Ovary (tissue), 3 donors: ENCODE results near the gene APPL2.

Source experiments
- EP300 ChIP-seq: sonication (generic); formaldehyde crosslinking; IDR thresholded peaks from one replicate; pipeline ENCODE4 v1.6.1; 2017; ENCODE audit warnings: antibody characterized with exemption
- POLR2A ChIP-seq: fragments of 450-650 bp; IDR thresholded peaks from one replicate; pipeline ENCODE4 v1.6.1; 2017; ENCODE audit warnings: antibody characterized with exemption, mild to moderate bottlenecking, moderate library complexity
- TF ChIP-seq, protein P1 (sequence below), 3 donors: fragments of 450-650 bp in 2 of 3; fragments of 200-600 bp in 1 of 3; IDR thresholded peaks; one replicate each; pipeline versions ENCODE4 v1.5.1 to v1.8.0; 2016 to 2022; ENCODE audit warnings: antibody characterized with exemption in 3 of 3, mild to moderate bottlenecking in 1 of 3
- donor health status: DM: no; HTN: no; CAD: no.

DNA sequence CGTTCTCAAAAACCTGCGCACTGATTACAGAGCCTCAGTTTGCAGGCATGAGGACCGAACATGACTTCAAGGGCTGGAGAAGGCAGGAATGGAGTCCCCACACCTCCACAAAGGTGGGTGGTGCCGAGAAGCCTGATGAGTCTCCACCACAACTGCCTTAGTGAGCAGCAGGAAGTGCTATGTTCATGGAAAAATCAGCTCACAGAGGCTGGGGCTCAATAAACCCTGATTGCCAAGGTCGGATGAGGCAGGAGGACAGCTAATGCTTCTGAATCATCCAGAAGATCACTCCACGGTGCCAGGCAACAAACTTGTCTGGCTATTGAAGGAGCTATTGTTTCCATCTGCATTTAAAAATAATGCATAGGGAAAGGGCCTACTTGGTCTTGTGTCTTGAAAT lies 31.1 kb downstream of the APPL2 start:
- TF ChIP-seq, protein P1, sequence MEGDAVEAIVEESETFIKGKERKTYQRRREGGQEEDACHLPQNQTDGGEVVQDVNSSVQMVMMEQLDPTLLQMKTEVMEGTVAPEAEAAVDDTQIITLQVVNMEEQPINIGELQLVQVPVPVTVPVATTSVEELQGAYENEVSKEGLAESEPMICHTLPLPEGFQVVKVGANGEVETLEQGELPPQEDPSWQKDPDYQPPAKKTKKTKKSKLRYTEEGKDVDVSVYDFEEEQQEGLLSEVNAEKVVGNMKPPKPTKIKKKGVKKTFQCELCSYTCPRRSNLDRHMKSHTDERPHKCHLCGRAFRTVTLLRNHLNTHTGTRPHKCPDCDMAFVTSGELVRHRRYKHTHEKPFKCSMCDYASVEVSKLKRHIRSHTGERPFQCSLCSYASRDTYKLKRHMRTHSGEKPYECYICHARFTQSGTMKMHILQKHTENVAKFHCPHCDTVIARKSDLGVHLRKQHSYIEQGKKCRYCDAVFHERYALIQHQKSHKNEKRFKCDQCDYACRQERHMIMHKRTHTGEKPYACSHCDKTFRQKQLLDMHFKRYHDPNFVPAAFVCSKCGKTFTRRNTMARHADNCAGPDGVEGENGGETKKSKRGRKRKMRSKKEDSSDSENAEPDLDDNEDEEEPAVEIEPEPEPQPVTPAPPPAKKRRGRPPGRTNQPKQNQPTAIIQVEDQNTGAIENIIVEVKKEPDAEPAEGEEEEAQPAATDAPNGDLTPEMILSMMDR (IDR thresholded peaks at IDR 0.05), result no peak
- no peak for TF ChIP-seq POLR2A
- TF ChIP-seq EP300, result no peak
